B cell (primary cell): ENCODE data around the gene AK1. TPM values are rescaled to one million over a fixed set of nuclear protein-coding genes. Genes with fewer than 3 reads are reported as not detected.

Source experiments
- ATAC-seq: fragments of 200-7000 bp; cut with Tn5 transposase; one replicate; pipeline ENCODE4 v1.10.0; 2021; ENCODE audit warnings: low read depth, mild to moderate bottlenecking, moderate number of reproducible peaks, moderate library complexity
- CTCF ChIA-PET: fragments of 350-600 bp; sonication (Branson Sonifier 250); formaldehyde crosslinking; loops from one replicate; lab custom pipeline; 2021; ENCODE audit warnings: antibody characterized with exemption, inconsistent platforms; lab: Charles Lee
- POLR2A ChIA-PET: fragments of 350-600 bp; sonication (Branson Sonifier 250); formaldehyde crosslinking; loops from one replicate; lab custom pipeline; 2021; ENCODE audit warnings: antibody characterized with exemption; lab: Charles Lee
- DNase-seq: peaks from one replicate; pipeline ENCODE4 v3.0.0; 2013
- H2AFZ ChIP-seq: 2 replicates; pipeline ENCODE4 v1.6.1; 2012; ENCODE audit warnings: mild to moderate bottlenecking, low read depth, low read length; ENCODE audit not compliant: insufficient read depth, poor library complexity, severe bottlenecking
- H3K27ac ChIP-seq, 2 donors: 1 replicate in 1 of 2; 2 replicates in 1 of 2; pipeline ENCODE4 v1.5.1; 2012 to 2013; ENCODE audit warnings: low read length in 2 of 2, mild to moderate bottlenecking in 2 of 2, moderate library complexity in 1 of 2
- H3K27me3 ChIP-seq, 4 experiments: fragments of 200-600 bp in 1 of 4; sonication (generic) in 1 of 4; replicated peaks in 1 of 4; 1 replicate in 2 of 4; 2 replicates in 2 of 4; pipeline versions ENCODE4 v1.6.1 to v1.7.0; 2013 to 2016; ENCODE audit warnings: low read length in 3 of 4, mild to moderate bottlenecking in 2 of 4, mixed read lengths in 1 of 4, moderate library complexity in 1 of 4; ENCODE audit not compliant: insufficient read depth in 4 of 4, control insufficient read depth in 3 of 4; ENCODE audit errors: control extremely low read depth in 1 of 4
- H3K36me3 ChIP-seq, 2 experiments: replicated peaks in 1 of 2; 1 replicate in 1 of 2; 2 replicates in 1 of 2; pipeline versions ENCODE4 v1.6.1 to v1.7.1; 2013; ENCODE audit warnings: low read length in 1 of 2; ENCODE audit not compliant: insufficient read depth in 2 of 2, control insufficient read depth in 1 of 2; ENCODE audit errors: control extremely low read depth in 1 of 2, extremely low read depth in 1 of 2
- H3K4me1 ChIP-seq, 2 donors: fragments of 200-600 bp in 1 of 2; sonication (generic) in 1 of 2; 1 replicate in 1 of 2; 2 replicates in 1 of 2; pipeline versions ENCODE4 v1.5.1 to v1.6.1; 2013 to 2017; ENCODE audit warnings: low read length in 2 of 2; ENCODE audit not compliant: control insufficient read depth in 2 of 2, insufficient read depth in 2 of 2
- H3K4me2 ChIP-seq: replicated peaks from 2 replicates; pipeline ENCODE3; 2012; ENCODE audit warnings: mild to moderate bottlenecking, low read depth, low read length; ENCODE audit not compliant: poor library complexity, severe bottlenecking
- H3K4me3 ChIP-seq, 5 experiments: fragments of 200-600 bp in 1 of 5; sonication (generic) in 1 of 5; 1 replicate in 3 of 5; 2 replicates in 2 of 5; pipeline versions ENCODE4 v1.5.1 to v1.7.0; 2011 to 2016; ENCODE audit warnings: low read length in 4 of 5, mild to moderate bottlenecking in 4 of 5, low read depth in 2 of 5, control low read depth in 1 of 5, moderate library complexity in 1 of 5; ENCODE audit not compliant: insufficient read depth in 1 of 5; ENCODE audit errors: control extremely low read depth in 1 of 5, extremely low read depth in 1 of 5
- H3K79me2 ChIP-seq: fragments of 200-600 bp; sonication (generic); one replicate; pipeline ENCODE4 v1.6.0; 2016; ENCODE audit warnings: low read length; ENCODE audit not compliant: control insufficient read depth, insufficient read depth
- H3K9ac ChIP-seq: fragments of 200-600 bp; sonication (generic); 2 replicates; pipeline ENCODE4 v1.6.1; 2017; ENCODE audit warnings: mild to moderate bottlenecking, low read length, moderate library complexity
- H3K9me3 ChIP-seq, 3 donors: one replicate each; pipeline versions ENCODE4 v1.6.1 to v1.7.1; 2013; ENCODE audit warnings: low read length in 2 of 3; ENCODE audit not compliant: control insufficient read depth in 2 of 3, insufficient read depth in 1 of 3; ENCODE audit errors: control extremely low read depth in 1 of 3
- H4K20me1 ChIP-seq: 2 replicates; pipeline ENCODE4 v1.6.0; 2012; ENCODE audit warnings: mild to moderate bottlenecking, low read length; ENCODE audit not compliant: insufficient read depth, control insufficient read depth, poor library complexity, severe bottlenecking
- H3K27ac Mint-ChIP-seq: one replicate; pipeline ENCODE4 v1.8.0; 2021; ENCODE audit warnings: mixed read lengths
- H3K27me3 Mint-ChIP-seq: one replicate; pipeline ENCODE4 v1.8.0; 2021; ENCODE audit warnings: mixed read lengths
- H3K4me1 Mint-ChIP-seq: one replicate; pipeline ENCODE4 v1.8.0; 2021; ENCODE audit warnings: mixed read lengths
- H3K4me3 Mint-ChIP-seq: one replicate; pipeline ENCODE4 v1.8.0; 2021; ENCODE audit warnings: mixed read lengths
- H3K9me3 Mint-ChIP-seq: one replicate; pipeline ENCODE4 v1.8.0; 2022; ENCODE audit warnings: mixed read lengths; ENCODE audit not compliant: insufficient read depth
- EZH2 ChIP-seq: IDR thresholded peaks from 2 replicates; pipeline ENCODE4 v1.6.1; 2012; ENCODE audit warnings: borderline replicate concordance, low read depth, mild to moderate bottlenecking, moderate library complexity, low read length; ENCODE audit not compliant: insufficient read depth, poor library complexity, severe bottlenecking
- WGBS: methylation state at CpG from one replicate; pipeline ENCODE4 v1.1.5; 2013; ENCODE audit warnings: missing lambda C conversion rate; ENCODE audit not compliant: insufficient coverage; 5-methylcytosine and 5-hydroxymethylcytosine counted together
- intact Hi-C: fragments of 100-400 bp; cut with micrococcal nuclease; formaldehyde crosslinking; loops from one replicate; pipeline ENCODE4 v1.10.0; 2022
- polyA plus RNA-seq: library from polyadenylated mRNA; depleted of rRNA; stranded (reverse); fragments of >200 nt; gene quantifications from 2 replicates; pipeline ENCODE4 v1.2.3, GENCODE V29; 2012
- total RNA-seq, 2 donors: library from RNA; stranded (reverse); fragments of 120-200 nt in 1 of 2; gene quantifications; 1 replicate in 1 of 2; 2 replicates in 1 of 2; pipeline versions ENCODE4 v1.2.3 to v1.2.4, GENCODE V29; 2013 to 2022
- TF ChIP-seq, protein P1 (sequence below): fragments of 200-600 bp; IDR thresholded peaks from one replicate; pipeline ENCODE4 v1.8.0; 2022; ENCODE audit warnings: antibody characterized with exemption, mild to moderate bottlenecking

Gene AK1
- total and polyA plus RNA-seq, 2 donors (not counting 1 experiment from before 2014, with no cell fraction given) = 28.0 to 31.8 TPM

- ATAC-seq (no peak), DNase-seq (peak; percentile 50)
- Mint-ChIP-seq H3K4me3 (peak overlapping the region; percentile 94), H3K27ac (peak overlapping the region; percentile 95), H3K27me3 (no peaks in the 10 kb centered on the region), H3K9me3 (no peaks in the 10 kb centered on the region), H3K4me1 (peaks cover 59% of the 10 kb centered on the region)
- H3K4me2 ChIP-seq = peak overlapping the region; percentile 100
- H3K4me1 ChIP-seq = peaks cover 46 to 68% of the 10 kb centered on the region in 2 donors
- peak overlapping the region in 1 of 5 experiments; percentile 99 for H3K4me3 ChIP-seq
- ChIA-PET POLR2A (interaction anchor here (0.7 to 6.4 kb wide), 4 partner anchors 9 to 148 kb away, joined by 3 to 228 read pairs (median 8); partner anchors contain the start of gene ST6GALNAC6), CTCF (interaction anchor here (1.2 to 17.3 kb wide), 10 partner anchors 14 to 329 kb away, joined by 3 to 237 read pairs (median 19); partner anchors contain the start of gene TOR2A)
- H2AFZ ChIP-seq = no peak overlapping the region
- H3K79me2 ChIP-seq = peaks cover 63% of the 10 kb centered on the region
- no peaks in the 10 kb centered on the region for H3K9me3 ChIP-seq
- peaks cover 0 to 3% (median 0%) of the 10 kb centered on the region in 4 experiments for H3K27me3 ChIP-seq
- intact Hi-C loops = loop anchor here (5.0 kb wide), 1 partner anchor 306 kb away; the partner anchor contains the start of gene STXBP1
- H3K27ac ChIP-seq = peak overlapping the region; percentile 81 to 86
- WGBS = 79% methylated on average over 7 of the region's 8 CpGs
- peaks cover 0 to 12% of the 10 kb centered on the region in 2 experiments for H3K36me3 ChIP-seq
- TF ChIP-seq, protein P1, sequence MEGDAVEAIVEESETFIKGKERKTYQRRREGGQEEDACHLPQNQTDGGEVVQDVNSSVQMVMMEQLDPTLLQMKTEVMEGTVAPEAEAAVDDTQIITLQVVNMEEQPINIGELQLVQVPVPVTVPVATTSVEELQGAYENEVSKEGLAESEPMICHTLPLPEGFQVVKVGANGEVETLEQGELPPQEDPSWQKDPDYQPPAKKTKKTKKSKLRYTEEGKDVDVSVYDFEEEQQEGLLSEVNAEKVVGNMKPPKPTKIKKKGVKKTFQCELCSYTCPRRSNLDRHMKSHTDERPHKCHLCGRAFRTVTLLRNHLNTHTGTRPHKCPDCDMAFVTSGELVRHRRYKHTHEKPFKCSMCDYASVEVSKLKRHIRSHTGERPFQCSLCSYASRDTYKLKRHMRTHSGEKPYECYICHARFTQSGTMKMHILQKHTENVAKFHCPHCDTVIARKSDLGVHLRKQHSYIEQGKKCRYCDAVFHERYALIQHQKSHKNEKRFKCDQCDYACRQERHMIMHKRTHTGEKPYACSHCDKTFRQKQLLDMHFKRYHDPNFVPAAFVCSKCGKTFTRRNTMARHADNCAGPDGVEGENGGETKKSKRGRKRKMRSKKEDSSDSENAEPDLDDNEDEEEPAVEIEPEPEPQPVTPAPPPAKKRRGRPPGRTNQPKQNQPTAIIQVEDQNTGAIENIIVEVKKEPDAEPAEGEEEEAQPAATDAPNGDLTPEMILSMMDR = no peak
- no peak for TF ChIP-seq EZH2
- peak overlapping the region; percentile 66 for H3K9ac ChIP-seq
- no peaks in the 10 kb centered on the region for H4K20me1 ChIP-seq
Observed at GRCh38 chr9:127918183-127919107, 41.0 kb upstream of the AK1 start.
